GM18505 (cell line): ENCODE measurements around the gene BMS1.

Experiments used
- ATAC-seq: cut with Tn5 transposase; IDR thresholded peaks from one replicate; pipeline ENCODE4 v1.9.1; 2021; ENCODE audit not compliant: unreplicated experiment
- POLR2A ChIP-seq: IDR thresholded peaks from 4 replicates; pipeline ENCODE4 v1.6.1; 2011; ENCODE audit warnings: borderline replicate concordance; ENCODE audit not compliant: insufficient read depth, insufficient read length; ENCODE audit errors: extremely low read depth

Gene BMS1

GRCh38 chr10:42879380-42880254 lies 97.0 kb downstream of the BMS1 start:
- no peak for ATAC-seq
- TF ChIP-seq POLR2A = no peak

- no peak for TF ChIP-seq POLR2A
- no peak for ATAC-seq
Measured at GRCh38 chr10:42880255-42880620, 97.6 kb downstream of the BMS1 start.

- TF ChIP-seq POLR2A = no peak
- ATAC-seq = no peak
Measured at GRCh38 chr10:42882597-42882996, 100.0 kb downstream of the BMS1 start.
